Measurements from ENCODE around the gene MYCN. TPM values are rescaled to one million over a fixed set of nuclear protein-coding genes. Genes with fewer than 3 reads are reported as not detected.

Gene MYCN
- total RNA-seq, 4 donors from 2014 or later: 0.21 to 0.95 (median 0.33) TPM

DNA sequence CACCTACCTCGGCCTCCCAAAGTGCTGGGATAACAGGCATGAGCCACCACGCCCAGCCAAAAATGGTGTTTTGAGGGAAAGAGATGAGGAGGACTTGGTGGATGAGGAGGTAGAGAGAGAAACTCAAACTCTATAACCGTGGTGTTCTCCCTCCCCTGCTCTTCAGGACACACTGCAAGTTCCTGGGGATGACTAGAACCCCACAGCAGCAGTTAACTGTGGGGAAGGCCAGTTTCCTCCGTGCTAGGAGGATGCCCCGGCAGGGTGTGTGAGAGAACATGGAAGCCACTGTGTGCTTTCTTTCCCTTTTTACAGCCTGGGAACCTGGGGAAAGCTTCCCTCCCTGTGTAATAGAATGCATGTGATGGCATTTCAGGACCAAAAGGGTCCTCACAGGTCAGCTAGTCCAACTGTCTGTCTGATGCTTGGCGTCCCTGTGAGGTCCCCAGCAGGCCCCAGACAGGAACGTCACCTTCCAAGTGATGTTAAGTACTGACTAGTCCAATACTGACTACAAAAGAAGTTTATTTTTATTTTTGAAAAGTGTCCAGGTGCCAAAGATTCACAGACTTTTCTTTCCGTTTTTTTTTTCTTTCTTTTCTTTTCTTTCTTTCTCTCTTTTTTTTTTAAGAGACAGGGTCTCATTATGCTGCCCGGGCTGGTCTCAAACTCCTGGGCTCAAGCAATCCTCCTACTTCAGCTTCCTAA lies 38.9 kb downstream of the MYCN start:
- H3K36me3 ChIP-seq: no peaks in the 10 kb centered on the region
- TF ChIP-seq POLR2A (IDR thresholded peaks at IDR 0.05): no peak
- WGBS, 2 donors: 57 to 67% methylated on average over 7 to 9 of the region's 9 CpGs
- H3K27ac ChIP-seq: no peak overlapping the region
- no peak overlapping the region for H3K4me3 ChIP-seq
- H3K9me3 ChIP-seq: no peaks in the 10 kb centered on the region
- H3K27me3 ChIP-seq: no peaks in the 10 kb centered on the region
- no peaks in the 10 kb centered on the region for H3K4me1 ChIP-seq
- no peak for DNase-seq
- intact Hi-C loops (cut with DNase I): no loop called here

DNA sequence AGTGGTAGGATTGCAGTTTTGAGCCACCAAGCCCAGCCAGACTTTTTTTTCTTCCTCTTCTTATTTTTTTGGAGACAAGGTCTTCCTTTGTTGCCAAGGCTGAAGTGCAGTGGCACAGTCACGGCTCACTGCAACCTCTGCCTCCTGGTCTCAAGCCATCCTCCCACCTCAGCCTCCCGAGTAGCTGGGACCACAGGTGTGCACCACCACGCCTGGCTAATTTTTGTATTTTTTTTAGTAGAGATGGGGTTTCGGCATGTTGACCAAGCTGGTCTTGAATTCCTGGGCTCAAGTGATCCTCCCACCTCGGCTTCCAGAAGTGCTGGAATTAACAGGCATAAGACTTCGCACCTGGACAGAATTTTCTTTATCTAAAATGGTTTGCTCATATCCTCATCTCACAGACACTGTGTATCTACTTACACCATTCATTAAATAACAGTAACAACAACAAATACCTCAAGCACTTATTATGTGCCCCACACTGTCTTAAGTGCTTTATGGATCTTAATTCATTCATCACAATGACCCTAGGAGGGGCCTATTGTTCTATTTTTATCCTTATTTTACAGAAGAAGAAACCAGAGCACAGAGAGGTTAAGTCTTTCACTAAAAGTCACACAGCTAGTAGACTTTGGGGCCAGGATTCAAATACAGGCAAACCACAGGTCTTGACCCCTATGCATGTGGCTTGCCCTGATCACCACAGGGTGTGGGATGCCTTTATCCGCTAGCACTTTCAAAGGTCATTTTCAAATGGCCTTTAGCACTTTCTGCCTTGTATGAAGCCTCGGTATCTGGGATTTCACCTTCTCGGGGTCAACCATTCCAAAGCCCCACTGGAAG lies 39.6 kb downstream of the MYCN start:
- H3K36me3 ChIP-seq: no peaks in the 10 kb centered on the region
- WGBS, 2 donors: 80 to 84% methylated on average over 9 of the region's 9 CpGs
- TF ChIP-seq POLR2A (IDR thresholded peaks at IDR 0.05): no peak
- TF ChIP-seq, protein P1, sequence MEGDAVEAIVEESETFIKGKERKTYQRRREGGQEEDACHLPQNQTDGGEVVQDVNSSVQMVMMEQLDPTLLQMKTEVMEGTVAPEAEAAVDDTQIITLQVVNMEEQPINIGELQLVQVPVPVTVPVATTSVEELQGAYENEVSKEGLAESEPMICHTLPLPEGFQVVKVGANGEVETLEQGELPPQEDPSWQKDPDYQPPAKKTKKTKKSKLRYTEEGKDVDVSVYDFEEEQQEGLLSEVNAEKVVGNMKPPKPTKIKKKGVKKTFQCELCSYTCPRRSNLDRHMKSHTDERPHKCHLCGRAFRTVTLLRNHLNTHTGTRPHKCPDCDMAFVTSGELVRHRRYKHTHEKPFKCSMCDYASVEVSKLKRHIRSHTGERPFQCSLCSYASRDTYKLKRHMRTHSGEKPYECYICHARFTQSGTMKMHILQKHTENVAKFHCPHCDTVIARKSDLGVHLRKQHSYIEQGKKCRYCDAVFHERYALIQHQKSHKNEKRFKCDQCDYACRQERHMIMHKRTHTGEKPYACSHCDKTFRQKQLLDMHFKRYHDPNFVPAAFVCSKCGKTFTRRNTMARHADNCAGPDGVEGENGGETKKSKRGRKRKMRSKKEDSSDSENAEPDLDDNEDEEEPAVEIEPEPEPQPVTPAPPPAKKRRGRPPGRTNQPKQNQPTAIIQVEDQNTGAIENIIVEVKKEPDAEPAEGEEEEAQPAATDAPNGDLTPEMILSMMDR (IDR thresholded peaks at IDR 0.05): no peak
- intact Hi-C loops (cut with DNase I): no loop called here
- H3K4me1 ChIP-seq: no peaks in the 10 kb centered on the region
- H3K4me3 ChIP-seq: no peak overlapping the region
- H3K9me3 ChIP-seq: no peaks in the 10 kb centered on the region
- DNase-seq: no peak
- no peak overlapping the region for H3K27ac ChIP-seq
- H3K27me3 ChIP-seq: no peaks in the 10 kb centered on the region

DNA sequence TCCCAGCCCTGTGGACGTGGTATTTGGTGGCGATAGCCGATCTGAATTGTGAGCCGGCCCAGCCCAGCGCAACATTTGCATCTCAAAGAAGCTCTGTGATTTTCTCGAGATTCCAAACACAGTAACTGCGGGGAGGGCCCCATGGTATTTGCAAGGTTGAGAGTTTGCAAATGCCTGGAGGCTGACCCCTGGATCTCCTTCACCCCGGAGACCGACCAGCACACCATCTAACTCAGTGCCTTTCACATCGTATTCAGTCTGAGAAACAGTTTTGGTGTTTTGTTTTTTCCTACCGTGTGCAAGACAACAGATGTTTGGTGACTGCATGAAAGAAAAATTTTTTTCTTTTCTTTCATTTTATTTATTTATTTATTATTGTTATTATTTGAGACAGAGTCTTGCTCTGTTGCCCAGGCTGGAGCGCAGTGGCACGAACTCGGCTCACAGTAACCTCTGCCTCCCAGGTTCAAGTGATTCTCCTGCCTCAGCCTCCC lies 40.3 kb downstream of the MYCN start:
- H3K9me3 ChIP-seq: no peaks in the 10 kb centered on the region
- H3K27me3 ChIP-seq: no peaks in the 10 kb centered on the region
- TF ChIP-seq, protein P1 (IDR thresholded peaks at IDR 0.05): no peak
- TF ChIP-seq POLR2A (IDR thresholded peaks at IDR 0.05): no peak
- no peaks in the 10 kb centered on the region for H3K4me1 ChIP-seq
- H3K27ac ChIP-seq: no peak overlapping the region
- H3K4me3 ChIP-seq: no peak overlapping the region
- H3K36me3 ChIP-seq: no peaks in the 10 kb centered on the region
- DNase-seq: no peak
- 74 to 89% methylated on average over 8 to 14 of the region's 14 CpGs for WGBS, 2 donors
- intact Hi-C loops (cut with DNase I): no loop called here

DNA sequence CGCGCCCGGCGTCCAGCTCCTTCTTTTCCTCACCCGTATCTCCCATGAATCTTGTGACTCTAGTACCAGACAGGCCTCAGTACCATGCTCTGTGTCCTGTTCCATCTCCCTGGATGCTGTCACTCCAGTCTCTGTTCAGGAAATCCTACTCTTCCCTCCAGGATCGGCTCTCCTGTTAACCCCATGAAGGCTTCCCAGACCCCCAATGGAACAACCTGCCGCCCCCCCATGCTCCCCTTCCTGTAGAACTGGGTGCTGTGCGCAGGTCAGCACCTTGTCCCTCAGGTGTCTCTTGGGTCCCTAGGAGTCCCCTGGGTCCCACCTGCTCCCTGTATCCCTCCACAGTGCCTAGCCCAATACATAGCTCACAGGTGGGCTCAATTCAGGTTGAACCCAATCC lies 41.3 kb downstream of the MYCN start:
- Histone ChIP-seq H3K27me3 (no peaks in the 10 kb centered on the region), H3K4me3 (no peak overlapping the region), H3K36me3 (no peaks in the 10 kb centered on the region), H3K4me1 (peaks cover 0 to 8% (median 0%) of the 10 kb centered on the region in 3 donors), H3K9me3 (no peaks in the 10 kb centered on the region), H3K27ac (no peak overlapping the region)
- no peak for TF ChIP-seq POLR2A (IDR thresholded peaks at IDR 0.05)
- TF ChIP-seq, protein P1 (IDR thresholded peaks at IDR 0.05): no peak
- WGBS, 2 donors: 92 to 94% methylated on average over 8 of the region's 8 CpGs
- intact Hi-C loops (cut with DNase I): no loop called here
- no peak for DNase-seq

DNA sequence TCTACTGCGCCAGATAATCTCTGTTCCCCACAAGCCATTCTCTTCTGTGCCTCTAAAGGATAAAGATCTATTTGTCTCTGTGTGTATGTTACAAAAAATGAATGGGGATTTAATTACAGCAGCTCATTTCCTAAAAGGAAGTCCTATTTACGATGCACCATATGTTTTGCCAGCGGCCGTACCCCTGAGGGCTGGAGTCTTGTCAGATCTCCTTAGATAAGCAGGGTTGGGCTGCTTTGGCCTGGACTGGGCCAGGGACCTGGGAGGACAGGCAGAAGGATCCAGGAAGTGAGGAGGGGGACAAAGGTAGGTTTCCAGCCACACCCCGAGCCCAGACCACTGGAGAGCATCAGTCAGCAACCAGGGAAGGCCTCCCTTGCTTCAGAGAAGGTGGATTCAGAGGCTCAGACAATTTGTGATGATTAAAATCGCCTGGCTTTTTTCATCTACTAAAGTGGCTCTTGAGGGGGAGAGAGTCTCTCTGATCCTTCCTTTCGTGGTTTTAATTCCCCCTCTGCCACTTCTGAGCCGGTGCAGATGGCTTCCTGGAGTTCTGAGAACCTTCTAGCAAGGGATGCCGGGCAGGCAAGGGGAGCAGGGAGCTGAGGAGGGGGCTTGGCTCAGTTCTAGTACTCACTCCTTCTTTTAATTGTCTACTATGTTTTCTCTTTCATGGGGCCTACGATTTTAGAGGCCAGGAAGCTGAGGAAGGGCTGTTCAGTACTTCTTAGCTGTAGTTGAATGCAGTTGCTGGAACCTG lies 42.1 kb downstream of the MYCN start:
- no peak for TF ChIP-seq POLR2A (IDR thresholded peaks at IDR 0.05)
- Histone ChIP-seq H3K27ac (no peak overlapping the region), H3K27me3 (no peaks in the 10 kb centered on the region), H3K36me3 (no peaks in the 10 kb centered on the region), H3K4me1 (peaks cover 0 to 15% (median 0%) of the 10 kb centered on the region in 3 donors), H3K9me3 (no peaks in the 10 kb centered on the region), H3K4me3 (no peak overlapping the region)
- intact Hi-C loops (cut with DNase I): no loop called here
- 49 to 55% methylated on average over 9 to 10 of the region's 10 CpGs for WGBS, 2 donors
- DNase-seq: no peak

Measured in esophagus squamous epithelium (tissue), 5 donors.